Neural crest cell (in vitro differentiated cells): Measurements from ENCODE around the gene DSCAM. TPM values are rescaled to one million over a fixed set of nuclear protein-coding genes. Genes with fewer than 3 reads are reported as not detected.

Source experiments
- DNase-seq: peaks from one replicate; pipeline ENCODE4 v3.0.0; 2021; ENCODE audit warnings: low read depth, mixed read lengths, low spot score
- H3K27ac Mint-ChIP-seq: one replicate; pipeline ENCODE4 v1.8.0; 2021; ENCODE audit warnings: mild to moderate bottlenecking, mixed read lengths; ENCODE audit not compliant: unreplicated experiment
- H3K27me3 Mint-ChIP-seq: 2 replicates; pipeline ENCODE4 v1.8.0; 2021; ENCODE audit warnings: low read depth, mild to moderate bottlenecking, mixed read lengths
- H3K36me3 Mint-ChIP-seq: 2 replicates; pipeline ENCODE4 v1.8.0; 2021; ENCODE audit warnings: low read depth, mild to moderate bottlenecking, mixed read lengths
- H3K4me1 Mint-ChIP-seq: 2 replicates; pipeline ENCODE4 v1.8.0; 2021; ENCODE audit warnings: mixed read lengths
- H3K4me3 Mint-ChIP-seq: one replicate; pipeline ENCODE4 v1.8.0; 2021; ENCODE audit warnings: mild to moderate bottlenecking, mixed read lengths
- H3K9me3 Mint-ChIP-seq: 2 replicates; pipeline ENCODE4 v1.8.0; 2021; ENCODE audit warnings: mixed read lengths
- CTCF ChIP-seq: fragments of 200-600 bp; sonication (generic); conservative IDR thresholded peaks from 2 replicates; pipeline ENCODE4 v1.5.0; 2021; ENCODE audit warnings: antibody characterized with exemption, mild to moderate bottlenecking
- total RNA-seq: library from RNA; stranded (reverse); gene quantifications from 2 replicates; pipeline ENCODE4 v1.2.1, GENCODE V29; 2021

DSCAM gene
- total RNA-seq, 1 donor from 2014 or later, result 0.19 TPM

GRCh38 chr21:40757366-40757765 is 89.6 kb downstream of the DSCAM start:
- no peak for TF ChIP-seq CTCF
- H3K9me3 Mint-ChIP-seq, result no peaks in the 10 kb centered on the region

GRCh38 chr21:40754466-40754865 is 92.5 kb downstream of the DSCAM start:
- DNase-seq, result no peak
- Mint-ChIP-seq H3K9me3 (no peaks in the 10 kb centered on the region), H3K4me3 (no peak overlapping the region), H3K36me3 (no peaks in the 10 kb centered on the region), H3K27ac (no peak overlapping the region), H3K27me3 (no peaks in the 10 kb centered on the region), H3K4me1 (no peaks in the 10 kb centered on the region)
- no peak for TF ChIP-seq CTCF

More at GRCh38 chr21:40757366-40757765, 89.6 kb downstream of the DSCAM start:
- no peaks in the 10 kb centered on the region for H3K36me3 Mint-ChIP-seq
- H3K27me3 Mint-ChIP-seq, result peaks cover 8% of the 10 kb centered on the region
- no peak overlapping the region for H3K27ac Mint-ChIP-seq
- no peak for DNase-seq
- H3K4me3 Mint-ChIP-seq, result no peak overlapping the region
- no peaks in the 10 kb centered on the region for H3K4me1 Mint-ChIP-seq

- no peak overlapping the region for H3K4me3 Mint-ChIP-seq
Measured at GRCh38 chr21:40753756-40754155, 93.2 kb downstream of the DSCAM start.

GRCh38 chr21:40752125-40752524 is 94.8 kb downstream of the DSCAM start:
- Mint-ChIP-seq H3K4me1 (no peaks in the 10 kb centered on the region), H3K27me3 (no peaks in the 10 kb centered on the region), H3K27ac (no peak overlapping the region), H3K4me3 (no peak overlapping the region), H3K36me3 (no peaks in the 10 kb centered on the region), H3K9me3 (no peaks in the 10 kb centered on the region)
- DNase-seq, result no peak
- no peak for TF ChIP-seq CTCF

More at GRCh38 chr21:40753756-40754155, 93.2 kb downstream of the DSCAM start:
- no peak for TF ChIP-seq CTCF
- Mint-ChIP-seq H3K27me3 (no peaks in the 10 kb centered on the region), H3K9me3 (no peaks in the 10 kb centered on the region), H3K27ac (no peak overlapping the region), H3K36me3 (no peaks in the 10 kb centered on the region), H3K4me1 (no peaks in the 10 kb centered on the region)
- DNase-seq, result no peak

- no peak for DNase-seq
- no peak for TF ChIP-seq CTCF
- Mint-ChIP-seq H3K4me3 (no peak overlapping the region), H3K9me3 (no peaks in the 10 kb centered on the region), H3K27ac (no peak overlapping the region), H3K36me3 (no peaks in the 10 kb centered on the region), H3K4me1 (no peaks in the 10 kb centered on the region), H3K27me3 (no peaks in the 10 kb centered on the region)
Measured at GRCh38 chr21:40751221-40751620, 95.7 kb downstream of the DSCAM start.

- no peak overlapping the region for H3K27ac Mint-ChIP-seq
- TF ChIP-seq CTCF, result no peak
- H3K9me3 Mint-ChIP-seq, result no peaks in the 10 kb centered on the region
- no peaks in the 10 kb centered on the region for H3K4me1 Mint-ChIP-seq
- no peak for DNase-seq
- peaks cover 6% of the 10 kb centered on the region for H3K27me3 Mint-ChIP-seq
- H3K4me3 Mint-ChIP-seq, result no peak overlapping the region
- H3K36me3 Mint-ChIP-seq, result no peaks in the 10 kb centered on the region
Measured at GRCh38 chr21:40736145-40736544, 110.8 kb downstream of the DSCAM start.
